PFSK-1 (cell line): ENCODE data around the gene ATF1.

Experiments used
- FOXP2 ChIP-seq: optimal IDR thresholded peaks from 2 replicates; pipeline ENCODE3; 2011; ENCODE audit warnings: borderline replicate concordance, control low read depth, inconsistent platforms; ENCODE audit not compliant: insufficient read depth; ENCODE audit errors: extremely low read length, extremely low read depth
- POLR2AphosphoS5 ChIP-seq: IDR thresholded peaks from 2 replicates; pipeline ENCODE4 v1.6.1; 2012; ENCODE audit warnings: low read depth, mild to moderate bottlenecking, control low read depth, low read length, moderate library complexity
- REST ChIP-seq, 2 experiments: IDR thresholded peaks; 2 replicates each; pipeline versions ENCODE4 v1.6.1 to v1.8.0; 2011 to 2012; ENCODE audit warnings: low read depth in 2 of 2, low read length in 2 of 2, control low read depth in 1 of 2, inconsistent platforms in 1 of 2, mild to moderate bottlenecking in 1 of 2, moderate library complexity in 1 of 2; ENCODE audit not compliant: insufficient read depth in 1 of 2
- SIN3A ChIP-seq: IDR thresholded peaks from 2 replicates; pipeline ENCODE4 v1.6.1; 2012; ENCODE audit warnings: mild to moderate bottlenecking, low read length, moderate library complexity, borderline replicate concordance; ENCODE audit not compliant: insufficient read depth
- TAF1 ChIP-seq: IDR thresholded peaks from 2 replicates; pipeline ENCODE4 v1.6.1; 2012; ENCODE audit warnings: low read length, control low read depth, borderline replicate concordance; ENCODE audit not compliant: insufficient read depth

DNA sequence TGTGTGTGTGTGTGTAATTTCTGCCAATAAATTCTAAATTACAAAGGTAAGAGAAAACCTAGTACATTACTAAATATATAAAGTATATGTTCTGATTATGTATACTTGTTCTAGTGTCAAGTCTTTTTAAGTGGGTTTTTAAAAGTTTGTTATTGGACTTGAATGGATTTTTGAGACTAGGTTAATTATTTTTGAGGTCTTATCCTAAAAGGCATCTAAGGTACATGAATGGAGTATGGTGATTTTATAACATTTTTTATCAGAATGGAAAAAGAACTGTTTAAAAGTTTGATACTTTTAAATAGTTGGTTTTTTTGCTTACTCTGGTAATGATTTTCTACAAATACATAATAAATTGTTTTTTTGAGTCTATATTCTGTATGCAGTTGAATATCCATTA is 56.3 kb downstream of the ATF1 start:
- no peak for TF ChIP-seq TAF1
- TF ChIP-seq REST (IDR thresholded peaks at IDR 0.05; ENCODE audit: insufficient read depth in 1 of 2, low read depth in 2 of 2, low read length in 2 of 2) = no peak
- no peak for TF ChIP-seq POLR2AphosphoS5
- no peak for TF ChIP-seq SIN3A
- no peak for TF ChIP-seq FOXP2
